MM.1S (cell line): ENCODE measurements around the gene TIGD4.

Experiments
- DNase-seq: peaks from one replicate; pipeline ENCODE4 v3.0.0-alpha.2; 2015
- H2AFZ ChIP-seq: fragments of 300-600 bp; sonication (generic); 2 replicates; pipeline ENCODE4 v1.6.0; 2016; ENCODE audit warnings: antibody characterized with exemption, low read length
- H3F3A ChIP-seq: fragments of 300-600 bp; sonication (generic); 2 replicates; pipeline ENCODE4 v1.6.1; 2016; ENCODE audit warnings: mild to moderate bottlenecking, antibody characterized with exemption, low read length, moderate library complexity, mixed read lengths; ENCODE audit not compliant: insufficient read depth
- H3K27ac ChIP-seq: fragments of 300-600 bp; sonication (generic); 2 replicates; pipeline ENCODE4 v1.5.1; 2016; ENCODE audit warnings: mild to moderate bottlenecking, low read length
- H3K27me3 ChIP-seq: fragments of 300-600 bp; sonication (generic); replicated peaks from 2 replicates; pipeline ENCODE4 v1.6.0; 2016; ENCODE audit warnings: low read length; ENCODE audit not compliant: insufficient read depth
- H3K36me3 ChIP-seq: fragments of 300-600 bp; sonication (generic); replicated peaks from 2 replicates; pipeline ENCODE4 v1.6.1; 2016; ENCODE audit warnings: mild to moderate bottlenecking, low read length, mixed read lengths; ENCODE audit not compliant: insufficient read depth
- H3K4me1 ChIP-seq: fragments of 300-600 bp; sonication (generic); 2 replicates; pipeline ENCODE4 v1.6.1; 2016; ENCODE audit warnings: low read length, mixed read lengths
- H3K4me2 ChIP-seq: fragments of 300-600 bp; sonication (generic); 2 replicates; pipeline ENCODE4 v1.6.0; 2016; ENCODE audit warnings: low read depth, low read length
- H3K4me3 ChIP-seq: fragments of 300-600 bp; sonication (generic); 2 replicates; pipeline ENCODE4 v1.5.1; 2016; ENCODE audit warnings: low read length, mixed read lengths
- H3K79me2 ChIP-seq: fragments of 300-600 bp; sonication (generic); 2 replicates; pipeline ENCODE4 v1.6.1; 2016; ENCODE audit warnings: mixed run types, low read length, mixed read lengths
- H3K9ac ChIP-seq: fragments of 300-600 bp; sonication (generic); 2 replicates; pipeline ENCODE4 v1.6.1; 2016; ENCODE audit warnings: low read length, mixed read lengths
- H3K9me2 ChIP-seq: fragments of 300-600 bp; sonication (generic); replicated peaks from 2 replicates; pipeline ENCODE4 v1.6.1; 2016; ENCODE audit warnings: mild to moderate bottlenecking, low read length, mixed read lengths; ENCODE audit not compliant: insufficient read depth
- H3K9me3 ChIP-seq: fragments of 300-600 bp; sonication (generic); replicated peaks from 2 replicates; pipeline ENCODE4 v1.6.1; 2016; ENCODE audit warnings: mild to moderate bottlenecking, low read length, mixed read lengths; ENCODE audit not compliant: insufficient read depth
- H4K20me1 ChIP-seq: fragments of 300-600 bp; sonication (generic); 2 replicates; pipeline ENCODE4 v1.6.1; 2016; ENCODE audit warnings: mild to moderate bottlenecking, low read length, moderate library complexity, mixed read lengths; ENCODE audit not compliant: insufficient read depth
- EZH2 ChIP-seq: fragments of 300-600 bp; sonication (generic); optimal IDR thresholded peaks from 2 replicates; pipeline ENCODE3; 2017; ENCODE audit warnings: low read depth, mild to moderate bottlenecking, antibody characterized with exemption, low read length, mixed read lengths
- EZH2phosphoT487 ChIP-seq: fragments of 300-600 bp; sonication (generic); IDR thresholded peaks from 2 replicates; pipeline ENCODE4 v1.6.1; 2018; ENCODE audit warnings: antibody characterized with exemption, low read length
- TF ChIP-seq, protein P1 (sequence below): fragments of 300-600 bp; sonication (generic); IDR thresholded peaks from 2 replicates; pipeline ENCODE4 v1.5.1; 2016; ENCODE audit warnings: antibody characterized with exemption, low read length, mixed read lengths

Gene TIGD4

DNA sequence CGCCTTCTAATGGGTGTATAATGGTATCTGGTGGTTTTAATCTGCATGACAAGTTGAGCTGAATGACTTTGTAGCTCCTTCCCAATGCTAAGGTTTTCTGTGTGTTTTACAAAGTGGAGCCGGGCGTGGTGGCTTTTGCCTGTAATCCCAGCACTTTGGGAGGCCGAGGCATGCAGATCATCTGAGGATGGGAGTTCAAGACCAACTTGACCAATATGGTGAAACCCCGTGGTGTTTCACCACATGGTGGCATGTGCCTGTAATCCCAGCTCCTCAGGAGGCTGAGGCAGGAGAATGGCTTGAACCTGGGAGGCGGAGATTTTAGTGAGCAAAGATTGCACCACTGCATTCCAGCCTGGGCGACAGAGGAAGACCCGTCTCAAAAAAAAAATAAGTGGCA lies 29.1 kb upstream of the TIGD4 start:
- no peaks in the 10 kb centered on the region for H3K27me3 ChIP-seq
- no peak overlapping the region for H3K27ac ChIP-seq
- TF ChIP-seq EZH2 (no peak), EZH2phosphoT487 (no peak)
- TF ChIP-seq, protein P1, sequence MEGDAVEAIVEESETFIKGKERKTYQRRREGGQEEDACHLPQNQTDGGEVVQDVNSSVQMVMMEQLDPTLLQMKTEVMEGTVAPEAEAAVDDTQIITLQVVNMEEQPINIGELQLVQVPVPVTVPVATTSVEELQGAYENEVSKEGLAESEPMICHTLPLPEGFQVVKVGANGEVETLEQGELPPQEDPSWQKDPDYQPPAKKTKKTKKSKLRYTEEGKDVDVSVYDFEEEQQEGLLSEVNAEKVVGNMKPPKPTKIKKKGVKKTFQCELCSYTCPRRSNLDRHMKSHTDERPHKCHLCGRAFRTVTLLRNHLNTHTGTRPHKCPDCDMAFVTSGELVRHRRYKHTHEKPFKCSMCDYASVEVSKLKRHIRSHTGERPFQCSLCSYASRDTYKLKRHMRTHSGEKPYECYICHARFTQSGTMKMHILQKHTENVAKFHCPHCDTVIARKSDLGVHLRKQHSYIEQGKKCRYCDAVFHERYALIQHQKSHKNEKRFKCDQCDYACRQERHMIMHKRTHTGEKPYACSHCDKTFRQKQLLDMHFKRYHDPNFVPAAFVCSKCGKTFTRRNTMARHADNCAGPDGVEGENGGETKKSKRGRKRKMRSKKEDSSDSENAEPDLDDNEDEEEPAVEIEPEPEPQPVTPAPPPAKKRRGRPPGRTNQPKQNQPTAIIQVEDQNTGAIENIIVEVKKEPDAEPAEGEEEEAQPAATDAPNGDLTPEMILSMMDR, result no peak
- no peaks in the 10 kb centered on the region for H3F3A ChIP-seq
- H3K79me2 ChIP-seq, result peaks cover 44% of the 10 kb centered on the region
- peaks cover 8% of the 10 kb centered on the region for H3K4me1 ChIP-seq
- no peak for DNase-seq
- no peaks in the 10 kb centered on the region for H3K36me3 ChIP-seq
- no peaks in the 10 kb centered on the region for H3K9me3 ChIP-seq
- no peaks in the 10 kb centered on the region for H3K9me2 ChIP-seq
- H3K9ac ChIP-seq, result no peak overlapping the region
- H3K4me3 ChIP-seq, result no peak overlapping the region
- no peaks in the 10 kb centered on the region for H4K20me1 ChIP-seq
- H2AFZ ChIP-seq, result no peak overlapping the region
- no peak overlapping the region for H3K4me2 ChIP-seq

DNA sequence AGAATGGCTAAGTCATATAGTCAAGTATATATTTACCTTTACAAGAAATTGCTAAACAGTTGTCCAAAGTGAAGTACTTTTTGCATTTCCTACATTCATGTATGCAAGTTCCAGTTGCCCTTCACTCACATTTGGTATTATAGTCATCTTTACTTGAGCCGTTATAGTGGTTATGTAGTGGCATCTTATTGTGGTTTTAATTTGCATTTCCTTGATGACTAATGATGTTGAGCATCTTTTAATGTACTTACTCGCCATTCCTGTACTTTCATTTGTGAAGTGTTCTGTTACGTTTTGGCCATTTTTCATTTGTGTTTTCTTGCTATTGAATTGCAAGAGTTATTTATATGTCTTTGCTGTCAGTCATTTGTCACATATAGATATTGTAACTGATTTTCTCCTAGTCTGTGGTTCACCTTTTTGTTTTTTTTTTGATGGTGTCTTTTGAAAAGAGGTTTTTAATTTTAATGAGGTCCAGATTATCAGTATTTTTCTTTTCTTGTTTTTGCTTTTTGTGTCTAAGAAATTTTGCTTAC lies 27.8 kb upstream of the TIGD4 start:
- DNase-seq, result peak; percentile 50
- Histone ChIP-seq H3K9me2 (no peaks in the 10 kb centered on the region), H3K36me3 (no peaks in the 10 kb centered on the region), H3K4me2 (peak overlapping the region; percentile 11; the same call in 1 of the 2 replicates), H3K9me3 (no peaks in the 10 kb centered on the region), H3K4me1 (peaks cover 8% of the 10 kb centered on the region), H3K9ac (no peak overlapping the region), H3K79me2 (peaks cover 47% of the 10 kb centered on the region), H4K20me1 (no peaks in the 10 kb centered on the region), H3F3A (no peaks in the 10 kb centered on the region), H3K4me3 (no peak overlapping the region), H2AFZ (no peak overlapping the region), H3K27me3 (no peaks in the 10 kb centered on the region), H3K27ac (no peak overlapping the region)
- TF ChIP-seq, protein P1, result no peak
- TF ChIP-seq EZH2phosphoT487 (no peak), EZH2 (no peak)

DNA sequence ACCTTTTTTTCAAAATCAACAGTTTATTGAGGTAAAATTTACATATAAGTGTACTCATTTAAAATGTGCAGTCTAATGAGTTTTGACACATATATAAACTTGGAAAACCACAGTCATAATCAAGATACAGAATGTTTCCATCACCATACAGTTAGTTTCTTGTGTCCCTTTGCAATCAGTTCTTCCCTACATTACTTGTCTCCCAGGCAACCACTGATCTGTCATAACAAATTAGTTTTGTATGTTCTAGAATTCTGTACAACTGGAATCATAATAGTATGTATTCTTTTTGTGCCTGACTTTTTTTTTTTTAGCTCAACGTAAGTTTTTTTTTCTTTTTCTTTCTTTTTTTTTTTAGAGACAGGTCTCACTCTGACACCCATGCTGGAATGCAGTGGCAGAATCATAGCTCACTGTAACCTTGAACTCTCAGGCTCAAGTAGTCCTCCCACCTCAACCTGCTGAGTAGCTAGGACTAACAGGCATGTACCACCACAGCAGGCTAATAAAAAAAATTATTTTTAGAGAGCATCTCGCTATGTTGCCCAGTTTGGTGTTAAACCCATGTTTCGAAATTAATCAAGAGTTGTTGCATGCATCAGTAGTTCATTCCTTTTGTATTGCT lies 27.1 kb upstream of the TIGD4 start:
- Histone ChIP-seq H4K20me1 (no peaks in the 10 kb centered on the region), H3K4me2 (no peak overlapping the region), H3F3A (no peaks in the 10 kb centered on the region), H3K4me1 (peaks cover 8% of the 10 kb centered on the region), H3K27me3 (no peaks in the 10 kb centered on the region), H3K9me3 (no peaks in the 10 kb centered on the region), H2AFZ (no peak overlapping the region), H3K27ac (no peak overlapping the region), H3K9ac (no peak overlapping the region), H3K36me3 (no peaks in the 10 kb centered on the region), H3K9me2 (no peaks in the 10 kb centered on the region), H3K4me3 (no peak overlapping the region), H3K79me2 (peaks cover 49% of the 10 kb centered on the region)
- TF ChIP-seq, protein P1, result no peak
- no peak for TF ChIP-seq EZH2
- no peak for DNase-seq
